Motor neuron (in vitro differentiated cells): ENCODE results near the gene IMPACT. TPM values are rescaled to one million over a fixed set of nuclear protein-coding genes. Genes with fewer than 3 reads are reported as not detected.

Experiments used
- ATAC-seq, 8 experiments: fragments of 200-7000 bp; cut with Tn5 transposase; replicated peaks in 6 of 8; 2 replicates each; pipeline ENCODE4 v1.8.0; 2021; ENCODE audit warnings: mild to moderate bottlenecking in 8 of 8, moderate library complexity in 8 of 8
- H3K27ac ChIP-seq, 2 donors: fragments of 250-450 bp; sonication (Bioruptor Pico); 2 replicates each; pipeline ENCODE4 v1.9.0; 2021; ENCODE audit warnings: antibody characterized with exemption in 2 of 2, mild to moderate bottlenecking in 2 of 2, moderate library complexity in 1 of 2
- H3K4me1 ChIP-seq, 2 donors: fragments of 250-450 bp; sonication (Bioruptor Pico); replicated peaks in 1 of 2; 2 replicates each; pipeline ENCODE4 v1.6.1; 2021; ENCODE audit warnings: antibody characterized with exemption in 2 of 2, mild to moderate bottlenecking in 2 of 2, moderate library complexity in 1 of 2
- H3K4me3 ChIP-seq, 5 donors: fragments of 250-450 bp; sonication (Bioruptor Pico); 2 replicates each; pipeline ENCODE4 v1.9.0; 2021; ENCODE audit warnings: antibody characterized with exemption in 5 of 5, mild to moderate bottlenecking in 5 of 5, moderate library complexity in 4 of 5
- WGBS, 10 experiments: fragments of 450-650 bp; shearing (Covaris generic); methylation state at CpG; one replicate each; pipeline ENCODE4 v1.0.0; 2022; 5-methylcytosine and 5-hydroxymethylcytosine counted together
- in situ Hi-C, 9 experiments: fragments of 400-800 bp; cut with MboI; loops; one replicate each; pipeline ENCODE4 v1.15.0; 2021; ENCODE audit warnings: low sequenced_read_pairs in 9 of 9, low pct_unique_long_range_greater_than_20kb in 2 of 9; ENCODE audit not compliant: unreplicated experiment in 9 of 9
- total RNA-seq, 8 experiments: library from RNA; unstranded; fragments of 300-600 nt; gene quantifications; 2 replicates each; pipeline versions ENCODE4 v1.2.3 to v1.2.4, GENCODE V29; 2022

Gene IMPACT
- total RNA-seq, 8 experiments from 2014 or later, result 14.6 to 34.7 (median 22.2) TPM

- WGBS, 10 experiments, result 85 to 100% (median 100%) methylated on average over 1 to 4 of the region's 4 CpGs; no CpG with 5 or more reads in 1 of the 10 experiments
- in situ Hi-C loops, result no loop called here
- ATAC-seq, result no peak
- H3K27ac ChIP-seq, result no peak overlapping the region
- no peak overlapping the region for H3K4me3 ChIP-seq
- peaks cover 12 to 24% of the 10 kb centered on the region in 2 donors for H3K4me1 ChIP-seq
Observed at GRCh38 chr18:24429188-24429587, 2.7 kb downstream of the IMPACT start.

- Histone ChIP-seq H3K27ac (no peak overlapping the region), H3K4me3 (no peak overlapping the region), H3K4me1 (peaks cover 4 to 18% of the 10 kb centered on the region in 2 donors)
- ATAC-seq, result no peak
- in situ Hi-C loops, result no loop called here
- WGBS, 10 experiments, result 91 to 100% (median 99%) methylated on average over 1 to 3 of the region's 3 CpGs
Observed at GRCh38 chr18:24432618-24433017, 6.1 kb downstream of the IMPACT start.

- in situ Hi-C loops, result no loop called here
- 100% methylated on average over 1 of the region's 1 CpG; no CpG with 5 or more reads in 6 of the 10 experiments for WGBS, 10 experiments
- Histone ChIP-seq H3K4me3 (no peak overlapping the region), H3K27ac (no peak overlapping the region), H3K4me1 (no peaks in the 10 kb centered on the region)
- no peak for ATAC-seq
Observed at GRCh38 chr18:24436939-24437338, 10.5 kb downstream of the IMPACT start.

- ATAC-seq, result no peak
- Histone ChIP-seq H3K27ac (no peak overlapping the region), H3K4me1 (no peaks in the 10 kb centered on the region), H3K4me3 (no peak overlapping the region)
- in situ Hi-C loops, result no loop called here
- WGBS, 10 experiments, result 68 to 100% (median 91%) methylated on average over 1 to 2 of the region's 2 CpGs
Observed at GRCh38 chr18:24443870-24444269, 17.4 kb downstream of the IMPACT start.

- no peak for ATAC-seq
- in situ Hi-C loops, result no loop called here
- 100% methylated on average over 1 of the region's 1 CpG; no CpG with 5 or more reads in 1 of the 10 experiments for WGBS, 10 experiments
- H3K4me1 ChIP-seq, result no peaks in the 10 kb centered on the region
- no peak overlapping the region for H3K27ac ChIP-seq
- no peak overlapping the region for H3K4me3 ChIP-seq
Observed at GRCh38 chr18:24446453-24446852, 20.0 kb downstream of the IMPACT start.

- ATAC-seq, result peak in 1 of 8 experiments; percentile 36
- Histone ChIP-seq H3K4me3 (no peak overlapping the region), H3K4me1 (no peaks in the 10 kb centered on the region), H3K27ac (no peak overlapping the region)
- WGBS, 10 experiments, result 50 to 100% (median 90%) methylated on average over 1 of the region's 1 CpG; no CpG with 5 or more reads in 2 of the 10 experiments
- in situ Hi-C loops, result no loop called here
Observed at GRCh38 chr18:24446953-24447538, 20.6 kb downstream of the IMPACT start.

GRCh38 chr18:24447961-24448360 is 21.5 kb downstream of the IMPACT start:
- WGBS, 10 experiments, result 88 to 100% (median 100%) methylated on average over 1 of the region's 1 CpG; no CpG with 5 or more reads in 4 of the 10 experiments
- no peak overlapping the region for H3K4me3 ChIP-seq
- H3K27ac ChIP-seq, result no peak overlapping the region
- in situ Hi-C loops, result no loop called here
- H3K4me1 ChIP-seq, result no peaks in the 10 kb centered on the region
- no peak for ATAC-seq

- ATAC-seq, result no peak
- WGBS, 10 experiments, result 88 to 98% (median 92%) methylated on average over 3 to 4 of the region's 4 CpGs
- Histone ChIP-seq H3K27ac (no peak overlapping the region), H3K4me3 (no peak overlapping the region), H3K4me1 (no peaks in the 10 kb centered on the region)
- in situ Hi-C loops, result no loop called here
Observed at GRCh38 chr18:24456549-24456948, 30.1 kb downstream of the IMPACT start.

- WGBS, 10 experiments, result 80 to 100% (median 94%) methylated on average over 2 to 4 of the region's 4 CpGs; no CpG with 5 or more reads in 5 of the 10 experiments
- no peak overlapping the region for H3K27ac ChIP-seq
Observed at GRCh38 chr18:24459772-24460171, 33.3 kb downstream of the IMPACT start.

GRCh38 chr18:24460388-24460787 is 33.9 kb downstream of the IMPACT start, which contains the start of gene HRH4:
TSS of gene HRH4 (plus strand) at chr18:24460637. CDS start at chr18:24460729, 92 bp downstream.
- in situ Hi-C loops, result no loop called here
- 0 to 100% (median 91%) methylated on average over 1 of the region's 1 CpG; no CpG with 5 or more reads in 2 of the 10 experiments for WGBS, 10 experiments
- no peaks in the 10 kb centered on the region for H3K4me1 ChIP-seq

More at GRCh38 chr18:24459772-24460171, 33.3 kb downstream of the IMPACT start:
- no peaks in the 10 kb centered on the region for H3K4me1 ChIP-seq
- ATAC-seq, result no peak
- in situ Hi-C loops, result no loop called here
- no peak overlapping the region for H3K4me3 ChIP-seq

GRCh38 chr18:24461996-24462395 is 35.5 kb downstream of the IMPACT start:
- Histone ChIP-seq H3K4me3 (no peak overlapping the region), H3K27ac (no peak overlapping the region), H3K4me1 (no peaks in the 10 kb centered on the region)
- in situ Hi-C loops, result no loop called here
- ATAC-seq, result no peak
- 80 to 94% (median 91%) methylated on average over 2 to 8 of the region's 8 CpGs; no CpG with 5 or more reads in 1 of the 10 experiments for WGBS, 10 experiments

More at GRCh38 chr18:24460388-24460787, 33.9 kb downstream of the IMPACT start, which contains the start of gene HRH4:
- ATAC-seq, result no peak
- H3K4me3 ChIP-seq, result no peak within 1 kb of the TSS
- no peak within 1 kb of the TSS for H3K27ac ChIP-seq

GRCh38 chr18:24462838-24463775 is 36.6 kb downstream of the IMPACT start:
- ATAC-seq, result peak; percentile 26 to 89 (median 74)
- 54 to 100% (median 60%) methylated on average over 1 to 5 of the region's 5 CpGs; no CpG with 5 or more reads in 1 of the 10 experiments for WGBS, 10 experiments
- Histone ChIP-seq H3K4me3 (no peak overlapping the region), H3K27ac (no peak overlapping the region), H3K4me1 (no peaks in the 10 kb centered on the region)
- in situ Hi-C loops, result no loop called here

- no peak overlapping the region for H3K27ac ChIP-seq
Observed at GRCh38 chr18:24465486-24465885, 39.0 kb downstream of the IMPACT start.

More at GRCh38 chr18:24465486-24465885, 39.0 kb downstream of the IMPACT start:
- ATAC-seq, result no peak
- in situ Hi-C loops, result no loop called here
- 65 to 96% (median 90%) methylated on average over 1 to 7 of the region's 7 CpGs; no CpG with 5 or more reads in 1 of the 10 experiments for WGBS, 10 experiments
- Histone ChIP-seq H3K4me1 (no peaks in the 10 kb centered on the region), H3K4me3 (no peak overlapping the region)
